Left renal cortex interstitium (tissue), 4 donors: ENCODE data around the gene GRM1. TPM values are rescaled to one million over a fixed set of nuclear protein-coding genes. Genes with fewer than 3 reads are reported as not detected.

ENCODE experiments used
- DNase-seq, 4 donors: peaks; one replicate each; pipeline ENCODE4 v3.0.0-alpha.2; 2013; ENCODE audit warnings: low read depth in 4 of 4, low spot score in 2 of 4, missing footprints in 1 of 4
- polyA plus RNA-seq, 4 donors: library from polyadenylated mRNA; unstranded; fragments of 120-200 nt; gene quantifications; one replicate each; pipeline ENCODE4 v1.2.1, GENCODE V29; 2013; ENCODE audit not compliant: insufficient read length in 4 of 4

GRM1 gene
- polyA plus RNA-seq, 4 donors, result 0.19 to 0.40 (median 0.22) TPM

- no peak for DNase-seq
These were observed 281.8 kb downstream of the GRM1 start for GRCh38 chr6:146310628-146311027.

DNA sequence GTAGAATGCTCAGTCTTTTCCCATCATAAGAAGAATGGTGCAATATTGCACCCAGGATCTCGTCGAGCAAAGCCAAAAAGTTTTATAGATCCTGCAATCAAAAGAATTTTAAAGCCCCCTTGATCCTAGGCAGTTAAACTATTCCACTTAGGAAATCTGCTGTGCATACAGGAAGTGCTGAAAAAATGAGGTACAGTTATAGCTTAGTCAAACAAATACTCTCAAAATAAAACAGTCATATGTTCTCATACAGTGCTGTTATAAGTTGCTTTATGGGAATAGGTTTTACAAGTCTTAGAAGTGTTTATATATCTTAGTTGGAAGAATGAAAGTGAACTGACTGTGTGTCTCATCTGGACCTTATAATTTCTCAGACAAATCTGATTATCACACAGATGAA, 282.2 kb downstream of the GRM1 start:
- no peak for DNase-seq

DNA sequence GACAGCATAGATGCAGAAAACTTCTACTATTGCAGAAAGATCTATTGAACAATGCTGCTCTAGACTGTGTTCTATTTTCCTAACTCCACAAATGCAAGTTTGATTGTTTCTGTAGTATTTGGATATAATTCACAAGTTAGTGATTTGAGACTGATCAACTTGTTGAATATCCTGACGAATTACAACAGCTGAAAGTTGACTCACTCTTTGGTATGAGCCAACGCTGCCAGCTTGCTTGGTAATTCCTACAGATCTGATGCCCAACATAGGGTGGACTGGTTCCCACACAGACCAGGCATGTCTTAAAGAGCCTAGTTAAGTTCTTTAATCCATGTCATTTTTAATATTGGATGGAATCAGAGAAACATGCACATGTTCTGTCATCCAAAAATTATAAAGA, 283.7 kb downstream of the GRM1 start:
- DNase-seq, result no peak

- no peak for DNase-seq
These were observed 286.7 kb downstream of the GRM1 start for GRCh38 chr6:146315381-146316174.

- no peak for DNase-seq
These were observed 287.3 kb downstream of the GRM1 start for GRCh38 chr6:146316175-146316495.

DNA sequence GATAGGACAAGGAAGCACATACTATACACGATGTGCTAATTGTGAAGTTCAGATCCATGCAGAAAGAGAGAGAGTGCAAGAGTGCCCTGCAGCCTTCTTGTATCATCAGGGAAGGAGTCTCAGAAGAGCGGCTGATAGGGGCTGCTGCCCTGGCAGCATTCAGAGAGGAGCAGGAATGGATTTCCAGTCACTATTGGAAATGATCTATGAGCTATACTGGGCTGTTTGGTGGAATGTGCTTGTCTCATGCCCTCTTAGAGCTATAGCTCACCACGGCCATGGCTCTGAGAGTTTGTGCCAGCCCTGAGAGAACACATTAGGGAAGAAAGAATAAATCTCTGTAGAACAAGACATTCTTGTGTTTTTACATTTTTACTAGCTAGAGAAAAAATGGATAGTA, 302.2 kb downstream of the GRM1 start:
- DNase-seq, result no peak

GRCh38 chr6:146335336-146335735, 306.5 kb downstream of the GRM1 start:
- DNase-seq, result no peak

DNA sequence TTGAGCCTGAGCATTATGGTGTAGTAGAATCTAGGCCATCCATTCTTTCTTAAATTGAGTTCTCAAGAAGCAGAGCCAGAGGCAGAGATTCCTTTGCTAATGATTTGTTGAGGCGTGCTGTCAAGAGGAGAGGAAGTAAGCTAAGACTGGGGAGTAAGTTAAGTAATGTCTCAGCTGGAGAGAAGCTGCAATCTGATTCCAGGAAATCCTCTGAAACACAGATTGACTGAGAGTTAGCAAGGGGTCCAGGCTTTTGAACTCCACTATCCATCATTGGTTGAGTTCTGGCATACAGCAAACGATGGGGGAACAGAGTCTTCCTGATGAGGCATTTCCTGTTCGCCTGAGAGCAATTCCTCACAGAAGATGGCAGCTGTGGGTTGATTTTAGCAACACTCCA, 307.3 kb downstream of the GRM1 start:
- DNase-seq, result no peak

DNA sequence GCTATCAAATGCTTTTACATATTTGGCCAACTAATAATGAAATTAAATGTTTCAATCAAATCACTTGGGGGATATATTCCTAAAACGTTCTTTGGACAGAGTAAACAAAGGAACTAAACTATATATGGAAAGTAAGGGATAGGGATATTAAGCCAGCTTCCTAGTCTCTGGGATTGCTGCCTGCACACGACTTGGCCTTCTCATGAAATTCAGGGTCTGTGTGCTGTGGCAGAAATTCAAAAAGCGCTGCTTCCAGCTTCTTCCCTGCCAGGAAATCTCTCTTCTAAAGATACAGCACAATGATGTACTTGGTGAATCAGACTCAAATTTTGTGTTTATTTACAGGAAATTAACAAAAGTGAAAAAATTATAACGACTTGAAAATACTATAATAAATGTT, 308.5 kb downstream of the GRM1 start:
- no peak for DNase-seq

DNA sequence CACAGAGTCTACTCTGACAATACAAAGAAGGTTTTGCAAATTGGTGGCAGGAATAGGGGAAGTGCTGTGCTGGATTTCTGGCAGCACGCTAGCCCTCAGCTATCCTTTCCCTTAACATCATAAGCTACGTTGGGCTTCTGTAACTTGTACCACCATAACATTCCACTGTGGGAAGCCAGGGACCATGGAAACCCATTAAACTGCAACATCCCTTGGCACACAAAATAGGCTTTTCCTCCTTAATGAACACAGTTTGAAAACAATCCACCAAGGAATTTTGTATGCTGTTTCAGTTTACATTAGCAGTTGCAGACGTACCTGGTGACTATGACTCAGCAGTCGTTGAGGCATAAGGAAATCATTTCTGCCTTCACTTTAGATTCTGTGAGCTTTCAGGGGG, 310.9 kb downstream of the GRM1 start:
- no peak for DNase-seq

GRCh38 chr6:146341493-146342230, 312.8 kb downstream of the GRM1 start:
- DNase-seq, result no peak

DNA sequence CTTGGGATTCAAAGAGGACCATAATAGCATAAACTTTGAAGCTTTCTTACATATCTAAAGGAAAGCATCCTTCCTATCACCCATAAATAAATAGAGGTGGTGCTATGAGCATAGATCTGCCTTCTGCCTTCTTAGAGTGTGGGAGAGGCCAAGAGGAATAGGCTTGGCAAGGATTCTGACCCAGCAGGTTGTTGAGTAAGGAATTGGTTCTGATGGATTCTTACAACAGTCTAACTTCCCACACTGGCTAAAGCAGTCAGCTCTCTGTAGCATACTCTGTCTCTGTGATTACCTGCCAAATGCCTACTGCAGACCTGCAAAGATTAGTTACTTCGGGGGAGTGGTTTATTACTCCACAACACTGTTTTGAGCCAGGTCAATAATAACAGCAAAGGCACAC, 316.7 kb downstream of the GRM1 start:
- DNase-seq, result no peak

DNA sequence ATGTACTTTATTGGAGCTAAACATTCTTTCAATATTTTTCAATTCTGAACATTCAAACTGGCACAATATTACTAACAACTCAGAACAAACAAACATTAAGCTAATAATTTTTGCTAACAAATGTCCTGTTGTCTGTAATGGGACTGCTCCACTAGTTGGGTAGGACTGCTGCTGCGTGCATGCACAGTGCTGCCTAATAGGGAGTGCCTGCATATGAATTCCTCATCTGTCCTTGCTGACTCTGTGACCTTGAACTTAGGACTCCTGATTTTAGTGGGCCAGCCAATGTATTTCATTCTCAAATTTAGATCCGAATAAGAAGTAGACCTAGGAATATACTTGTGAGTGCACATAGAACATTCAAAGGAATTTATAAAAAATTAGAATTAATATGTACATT, 318.2 kb downstream of the GRM1 start:
- no peak for DNase-seq

DNA sequence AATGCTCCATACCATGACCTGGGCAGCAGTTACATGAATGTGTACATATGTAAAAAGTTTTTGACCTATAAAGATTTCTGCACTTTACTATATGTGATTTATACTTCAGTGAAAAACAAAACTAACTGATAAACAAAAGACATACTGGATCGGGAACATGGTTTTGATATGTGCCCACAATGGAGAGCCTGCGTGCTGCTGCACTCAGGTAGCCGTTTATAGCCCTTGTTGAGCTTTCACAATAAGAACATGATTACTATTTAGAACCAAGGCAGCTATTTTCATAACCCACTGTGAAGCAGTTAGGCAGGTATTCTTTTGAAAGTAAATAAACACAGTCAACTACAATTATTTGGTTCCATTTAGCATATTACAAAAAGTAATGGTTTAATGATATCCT, 318.8 kb downstream of the GRM1 start:
- no peak for DNase-seq

DNA sequence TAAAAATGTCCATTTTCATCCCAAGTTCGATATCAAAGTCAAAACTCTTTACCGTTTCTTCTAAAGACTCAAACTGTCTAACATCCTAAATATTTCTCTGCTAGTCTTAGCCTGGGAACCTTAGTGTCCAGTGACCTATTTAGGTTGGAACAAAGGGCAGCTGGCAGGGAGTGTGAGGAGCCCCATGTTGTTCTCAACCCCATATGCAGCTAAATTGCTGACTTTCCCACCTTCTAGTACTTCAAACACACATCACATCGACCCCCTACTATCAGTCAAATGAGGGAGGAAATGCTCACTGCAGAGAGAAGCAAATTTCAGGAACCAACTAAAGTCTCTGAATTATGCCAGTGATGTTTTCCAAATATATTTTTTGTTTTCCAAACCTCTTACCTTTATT, 322.2 kb downstream of the GRM1 start:
- no peak for DNase-seq

- DNase-seq, result no peak
These were observed 323.3 kb downstream of the GRM1 start for GRCh38 chr6:146352163-146352562.

GRCh38 chr6:146354451-146354850, 325.6 kb downstream of the GRM1 start:
- no peak for DNase-seq

GRCh38 chr6:146355521-146356100, 326.7 kb downstream of the GRM1 start:
- DNase-seq, result no peak

GRCh38 chr6:146357578-146358430, 328.9 kb downstream of the GRM1 start:
- no peak for DNase-seq

DNA sequence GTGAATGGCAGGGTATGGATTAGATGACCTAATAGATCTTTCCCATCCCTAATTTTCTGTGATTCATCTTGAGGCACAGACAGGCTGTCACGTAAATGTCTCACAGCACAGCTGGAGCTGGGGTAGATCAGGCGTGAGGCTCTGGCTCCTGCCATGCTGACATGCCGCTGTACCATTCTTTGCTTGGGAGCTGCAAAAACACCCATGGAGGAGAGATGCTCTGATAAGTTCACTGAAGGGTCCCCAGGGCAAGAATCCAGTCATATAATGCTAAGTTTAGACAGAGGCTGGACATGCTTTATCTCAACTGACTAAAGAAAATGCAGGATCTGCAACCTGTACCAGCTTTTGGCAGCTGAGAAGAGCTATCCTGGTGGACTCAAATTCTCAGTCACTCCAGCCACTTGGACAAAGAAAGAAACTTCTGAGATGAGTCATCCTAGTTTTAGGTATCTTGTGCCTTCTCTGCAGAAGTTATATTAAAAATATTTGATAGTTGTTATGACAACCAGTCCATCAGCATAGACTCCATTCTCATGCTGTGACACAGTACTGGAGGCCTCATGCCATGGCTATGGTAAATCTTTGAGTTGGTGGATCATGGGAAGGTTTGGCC, 329.7 kb downstream of the GRM1 start:
- no peak for DNase-seq

- no peak for DNase-seq
These were observed 330.3 kb downstream of the GRM1 start for GRCh38 chr6:146359131-146359530.
